ENCODE results near the gene CAPN3. TPM values are rescaled to one million over a fixed set of nuclear protein-coding genes. Genes with fewer than 3 reads are reported as not detected.

Gene CAPN3
- polyA plus RNA-seq, 1 donor from 2014 or later: 1.5 TPM

- H2AFZ ChIP-seq (ENCODE audit: low read depth, low read length): no peak overlapping the region
- H3K36me3 ChIP-seq (ENCODE audit: insufficient read depth, low read length): no peaks in the 10 kb centered on the region
- no peak for TF ChIP-seq CTCF (IDR thresholded peaks at IDR 0.05; ENCODE audit: poor library complexity, severe bottlenecking)
- TF ChIP-seq EP300 (conservative IDR thresholded peaks at IDR 0.05; ENCODE audit: poor library complexity, severe bottlenecking): no peak
- no peak for TF ChIP-seq TAF1 (IDR thresholded peaks at IDR 0.05; ENCODE audit: low read depth)
- no peak for TF ChIP-seq MXI1 (conservative IDR thresholded peaks at IDR 0.05; ENCODE audit: poor library complexity, severe bottlenecking)
- TF ChIP-seq POLR2AphosphoS5 (IDR thresholded peaks at IDR 0.05): no peak
- TF ChIP-seq REST (IDR thresholded peaks at IDR 0.05; ENCODE audit: borderline replicate concordance): no peak
- TF ChIP-seq SMC3 (conservative IDR thresholded peaks at IDR 0.05; ENCODE audit: poor library complexity): no peak
- no peak for TF ChIP-seq EZH2 (IDR thresholded peaks at IDR 0.05; ENCODE audit: borderline replicate concordance, insufficient read depth, low read length, poor library complexity, severe bottlenecking)
- TF ChIP-seq RAD21 (conservative IDR thresholded peaks at IDR 0.05): no peak
- H3K79me2 ChIP-seq (replicated peaks; ENCODE audit: insufficient read depth, low read length): no peaks in the 10 kb centered on the region
- no peak overlapping the region for H3K27ac ChIP-seq (ENCODE audit: low read length)
- no peaks in the 10 kb centered on the region for H3K9me2 ChIP-seq (ENCODE audit: insufficient read depth, low read length)
- no peaks in the 10 kb centered on the region for H3K27me3 ChIP-seq (ENCODE audit: insufficient read depth, low read depth, low read length)
- H3K9ac ChIP-seq (ENCODE audit: low read length): no peak overlapping the region
- H3F3A ChIP-seq (ENCODE audit: insufficient read depth, low read length, poor library complexity, severe bottlenecking): no peaks in the 10 kb centered on the region
- no peak overlapping the region for H3K4me3 ChIP-seq (ENCODE audit: low read length)
- no peaks in the 10 kb centered on the region for H4K20me1 ChIP-seq (ENCODE audit: insufficient read depth)
- no peak overlapping the region for H3K4me2 ChIP-seq (ENCODE audit: low read length)
- H3K9me3 ChIP-seq (ENCODE audit: low read length): no peaks in the 10 kb centered on the region
These were observed 8.8 kb downstream of the CAPN3 start for GRCh38 chr15:42368096-42368495.

- TF ChIP-seq TAF1 (IDR thresholded peaks at IDR 0.05; ENCODE audit: low read depth) (no peak), POLR2AphosphoS5 (IDR thresholded peaks at IDR 0.05) (no peak), EZH2 (IDR thresholded peaks at IDR 0.05; ENCODE audit: borderline replicate concordance, insufficient read depth, low read length, poor library complexity, severe bottlenecking) (no peak), SMC3 (conservative IDR thresholded peaks at IDR 0.05; ENCODE audit: poor library complexity) (no peak), REST (IDR thresholded peaks at IDR 0.05; ENCODE audit: borderline replicate concordance) (no peak), RAD21 (conservative IDR thresholded peaks at IDR 0.05) (no peak), CTCF (IDR thresholded peaks at IDR 0.05; ENCODE audit: poor library complexity, severe bottlenecking) (no peak), MXI1 (conservative IDR thresholded peaks at IDR 0.05; ENCODE audit: poor library complexity, severe bottlenecking) (no peak), EP300 (conservative IDR thresholded peaks at IDR 0.05; ENCODE audit: poor library complexity, severe bottlenecking) (no peak)
- no peaks in the 10 kb centered on the region for H3K27me3 ChIP-seq (ENCODE audit: insufficient read depth, low read depth, low read length)
These were observed 11.8 kb downstream of the CAPN3 start for GRCh38 chr15:42371096-42371495.

More at GRCh38 chr15:42371096-42371495, 11.8 kb downstream of the CAPN3 start:
- H3K79me2 ChIP-seq (replicated peaks; ENCODE audit: insufficient read depth, low read length): no peaks in the 10 kb centered on the region
- H3K36me3 ChIP-seq (ENCODE audit: insufficient read depth, low read length): no peaks in the 10 kb centered on the region
- H4K20me1 ChIP-seq (ENCODE audit: insufficient read depth): no peaks in the 10 kb centered on the region
- H3K9ac ChIP-seq (ENCODE audit: low read length): no peak overlapping the region
- no peak overlapping the region for H3K4me2 ChIP-seq (ENCODE audit: low read length)
- no peaks in the 10 kb centered on the region for H3F3A ChIP-seq (ENCODE audit: insufficient read depth, low read length, poor library complexity, severe bottlenecking)
- no peak overlapping the region for H3K27ac ChIP-seq (ENCODE audit: low read length)
- no peak overlapping the region for H3K4me3 ChIP-seq (ENCODE audit: low read length)
- no peaks in the 10 kb centered on the region for H3K9me3 ChIP-seq (ENCODE audit: low read length)
- no peaks in the 10 kb centered on the region for H3K9me2 ChIP-seq (ENCODE audit: insufficient read depth, low read length)
- no peak overlapping the region for H2AFZ ChIP-seq (ENCODE audit: low read depth, low read length)
